Mesenchymal stem cell (in vitro differentiated cells and primary cell): ENCODE results near the gene SIX5.

Experiments used
- DNase-seq: peaks from one replicate; pipeline ENCODE4 v3.0.0-alpha.2; 2013
- H2AFZ ChIP-seq: one replicate; pipeline ENCODE4 v1.6.1; 2013; ENCODE audit warnings: low read depth, mild to moderate bottlenecking, control low read depth, inconsistent platforms, low read length, moderate library complexity
- H2AK5ac ChIP-seq: 2 replicates; pipeline ENCODE4 v1.6.1; 2013; ENCODE audit warnings: low read length, moderate library complexity, mild to moderate bottlenecking, inconsistent platforms; ENCODE audit not compliant: severe bottlenecking
- H2BK120ac ChIP-seq: one replicate; pipeline ENCODE4 v1.6.1; 2013; ENCODE audit warnings: low read depth, mild to moderate bottlenecking, inconsistent platforms, low read length, moderate library complexity
- H2BK12ac ChIP-seq, 2 experiments: one replicate each; pipeline ENCODE4 v1.6.1; 2013; ENCODE audit warnings: inconsistent platforms in 2 of 2, low read length in 2 of 2, mild to moderate bottlenecking in 2 of 2, moderate library complexity in 2 of 2, control low read depth in 1 of 2
- H2BK15ac ChIP-seq: one replicate; pipeline ENCODE4 v1.6.1; 2013; ENCODE audit warnings: mild to moderate bottlenecking, low read depth, inconsistent platforms; ENCODE audit not compliant: poor library complexity, severe bottlenecking
- H2BK5ac ChIP-seq: 2 replicates; pipeline ENCODE4 v1.6.1; 2013; ENCODE audit warnings: low read depth, mild to moderate bottlenecking, low read length, control low read depth, inconsistent platforms; ENCODE audit not compliant: poor library complexity, severe bottlenecking
- H3K14ac ChIP-seq, 2 experiments: one replicate each; pipeline ENCODE4 v1.6.1; 2013; ENCODE audit warnings: inconsistent platforms in 2 of 2, low read length in 2 of 2, control low read depth in 1 of 2, mild to moderate bottlenecking in 1 of 2, moderate library complexity in 1 of 2
- H3K18ac ChIP-seq, 2 experiments: one replicate each; pipeline ENCODE4 v1.6.1; 2013; ENCODE audit warnings: inconsistent platforms in 2 of 2, low read length in 2 of 2, control low read depth in 1 of 2, low read depth in 1 of 2, mild to moderate bottlenecking in 1 of 2
- H3K23ac ChIP-seq, 2 experiments: one replicate each; pipeline ENCODE4 v1.6.1; 2013; ENCODE audit warnings: inconsistent platforms in 2 of 2, low read length in 2 of 2, mild to moderate bottlenecking in 2 of 2, moderate library complexity in 2 of 2, control low read depth in 1 of 2
- H3K27ac ChIP-seq: 2 replicates; pipeline ENCODE4 v1.5.1; 2013; ENCODE audit warnings: mild to moderate bottlenecking, moderate library complexity, low read length, control low read depth, inconsistent platforms; ENCODE audit not compliant: poor library complexity, severe bottlenecking
- H3K27me3 ChIP-seq, 2 experiments: 2 replicates each; pipeline versions ENCODE4 v1.6.1 to v1.7.0; 2013; ENCODE audit warnings: low read length in 2 of 2, mild to moderate bottlenecking in 2 of 2, moderate library complexity in 2 of 2, control low read depth in 1 of 2, inconsistent platforms in 1 of 2; ENCODE audit not compliant: control insufficient read depth in 1 of 2, insufficient read depth in 1 of 2
- H3K36me3 ChIP-seq, 2 experiments: 2 replicates each; pipeline versions ENCODE4 v1.6.1 to v1.7.0; 2013; ENCODE audit warnings: low read length in 2 of 2, control low read depth in 1 of 2, inconsistent platforms in 1 of 2, low read depth in 1 of 2, mild to moderate bottlenecking in 1 of 2; ENCODE audit not compliant: insufficient read depth in 2 of 2, control insufficient read depth in 1 of 2
- H3K4ac ChIP-seq, 2 experiments: one replicate each; pipeline ENCODE4 v1.6.1; 2013; ENCODE audit warnings: inconsistent platforms in 2 of 2, low read length in 2 of 2, mild to moderate bottlenecking in 2 of 2, moderate library complexity in 2 of 2, control low read depth in 1 of 2, low read depth in 1 of 2
- H3K4me1 ChIP-seq: 2 replicates; pipeline ENCODE4 v1.6.1; 2013; ENCODE audit warnings: low read depth, low read length, control low read depth; ENCODE audit not compliant: control insufficient read depth, insufficient read depth
- H3K4me2 ChIP-seq: 2 replicates; pipeline ENCODE4 v1.6.1; 2013; ENCODE audit warnings: low read length, mild to moderate bottlenecking, inconsistent platforms; ENCODE audit not compliant: poor library complexity, severe bottlenecking
- H3K4me3 ChIP-seq, 2 experiments: 2 replicates each; pipeline versions ENCODE4 v1.5.1 to v1.7.0; 2013; ENCODE audit warnings: low read length in 2 of 2, mild to moderate bottlenecking in 2 of 2, control low read depth in 1 of 2, low read depth in 1 of 2; ENCODE audit not compliant: insufficient read depth in 1 of 2
- H3K79me1 ChIP-seq: replicated peaks from 2 replicates; pipeline ENCODE4 v1.6.1; 2013; ENCODE audit warnings: mild to moderate bottlenecking, control low read depth, low read length, inconsistent platforms; ENCODE audit not compliant: poor library complexity, severe bottlenecking
- H3K9ac ChIP-seq: 2 replicates; pipeline ENCODE4 v1.7.0; 2013; ENCODE audit warnings: mild to moderate bottlenecking, low read length, moderate library complexity
- H3K9me3 ChIP-seq: 2 replicates; pipeline ENCODE4 v1.7.0; 2013; ENCODE audit warnings: mild to moderate bottlenecking, low read length; ENCODE audit not compliant: control insufficient read depth
- H4K8ac ChIP-seq: one replicate; pipeline ENCODE4 v1.6.1; 2013; ENCODE audit warnings: inconsistent platforms, mild to moderate bottlenecking, low read length, moderate library complexity
- H4K91ac ChIP-seq: one replicate; pipeline ENCODE4 v1.6.1; 2013; ENCODE audit warnings: mild to moderate bottlenecking, low read length, inconsistent platforms
- WGBS: methylation state at CpG from one replicate; pipeline ENCODE4 v1.1.7; 2013; ENCODE audit warnings: mixed read lengths; 5-methylcytosine and 5-hydroxymethylcytosine counted together

The SIX5 gene

DNA sequence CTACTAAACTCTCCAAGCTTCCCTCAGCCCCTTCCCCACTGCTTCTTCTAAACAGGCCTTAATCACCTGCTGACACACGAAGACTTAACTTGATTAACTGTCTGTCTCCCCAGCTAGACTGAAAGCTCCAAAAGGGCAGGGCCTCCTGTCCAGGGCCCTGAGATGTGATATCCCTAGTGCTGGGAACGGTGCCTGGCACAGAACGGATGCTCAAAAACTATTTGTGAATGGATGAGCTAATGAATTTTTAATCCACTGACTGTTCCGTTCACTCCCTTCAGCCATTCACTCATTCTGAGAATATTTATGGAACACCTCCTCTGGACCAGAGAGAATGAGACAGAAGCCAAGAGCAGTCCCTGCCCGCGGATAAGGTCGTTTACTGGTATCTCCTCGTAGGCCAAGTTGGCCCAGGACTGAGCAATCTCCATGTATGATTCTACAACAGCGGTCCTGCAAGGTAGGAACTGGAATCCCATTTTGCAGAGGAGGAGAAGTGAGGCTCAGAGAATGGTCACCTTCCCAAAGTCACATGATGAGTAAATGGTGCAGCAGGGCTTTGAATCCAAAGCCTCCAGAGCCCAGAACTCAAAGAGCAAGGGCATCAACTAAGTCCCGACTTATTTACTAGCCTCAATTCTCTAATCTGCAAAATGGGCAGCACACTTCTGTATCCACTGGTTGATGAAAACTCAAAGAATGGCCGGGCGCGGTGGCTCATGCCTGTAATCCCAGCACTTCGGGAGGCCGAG, 20.2 kb upstream of the SIX5 start:
- no peak overlapping the region for H4K91ac ChIP-seq

DNA sequence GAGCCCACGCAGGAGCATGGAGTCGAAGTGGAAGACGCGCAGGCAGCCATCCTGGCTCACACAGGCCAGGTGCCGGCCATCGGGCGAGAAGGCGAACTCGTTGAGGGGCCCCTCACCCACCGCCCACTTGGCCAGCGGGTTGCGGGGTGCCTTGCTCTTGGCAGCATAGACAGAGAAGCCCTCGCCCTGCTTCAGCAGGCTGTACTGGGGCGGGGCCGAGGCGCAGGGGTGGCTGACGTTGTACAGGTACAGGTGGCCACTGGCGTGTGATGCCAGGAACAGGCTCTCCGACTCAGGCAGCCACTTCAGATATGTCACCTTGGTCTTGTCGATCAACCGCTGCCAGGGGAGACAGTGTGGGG, 17.5 kb upstream of the SIX5 start:
- Histone ChIP-seq H2AFZ (no peak overlapping the region), H2BK15ac (no peak overlapping the region), H2AK5ac (no peak overlapping the region), H3K79me1 (peaks cover 36% of the 10 kb centered on the region), H4K91ac (no peak overlapping the region), H2BK120ac (no peak overlapping the region), H3K4ac (no peak overlapping the region), H3K4me2 (no peak overlapping the region), H3K36me3 (peaks cover 53 to 67% of the 10 kb centered on the region in 2 experiments), H2BK5ac (no peak overlapping the region), H3K18ac (no peak overlapping the region), H3K14ac (no peak overlapping the region), H3K27me3 (no peaks in the 10 kb centered on the region), H3K4me3 (no peak overlapping the region), H3K9me3 (no peaks in the 10 kb centered on the region), H3K27ac (no peak overlapping the region), H3K23ac (no peak overlapping the region), H4K8ac (no peak overlapping the region), H3K9ac (no peak overlapping the region), H2BK12ac (no peak overlapping the region), H3K4me1 (peaks cover 37% of the 10 kb centered on the region)
- 97% methylated on average over 21 of the region's 21 CpGs for WGBS
- DNase-seq: no peak

More for the DNA sequence above, 20.2 kb upstream of the SIX5 start:
- no peaks in the 10 kb centered on the region for H3K9me3 ChIP-seq
- no peak overlapping the region for H2BK12ac ChIP-seq
- H3K18ac ChIP-seq: no peak overlapping the region
- no peak overlapping the region for H2AK5ac ChIP-seq
- H2BK5ac ChIP-seq: no peak overlapping the region
- no peak overlapping the region for H2BK15ac ChIP-seq
- H3K79me1 ChIP-seq: peaks cover 32% of the 10 kb centered on the region
- H3K9ac ChIP-seq: no peak overlapping the region
- no peak for DNase-seq
- H3K14ac ChIP-seq: no peak overlapping the region
- H3K23ac ChIP-seq: no peak overlapping the region
- H3K27me3 ChIP-seq: no peaks in the 10 kb centered on the region
- H2BK120ac ChIP-seq: no peak overlapping the region
- peaks cover 53 to 61% of the 10 kb centered on the region in 2 experiments for H3K36me3 ChIP-seq
- H3K4me3 ChIP-seq: no peak overlapping the region
- WGBS: 97% methylated on average over 15 of the region's 15 CpGs
- H2AFZ ChIP-seq: no peak overlapping the region
- H3K4me2 ChIP-seq: no peak overlapping the region
- H3K4ac ChIP-seq: no peak overlapping the region
- H4K8ac ChIP-seq: no peak overlapping the region
- H3K27ac ChIP-seq: no peak overlapping the region
- peaks cover 18% of the 10 kb centered on the region for H3K4me1 ChIP-seq

DNA sequence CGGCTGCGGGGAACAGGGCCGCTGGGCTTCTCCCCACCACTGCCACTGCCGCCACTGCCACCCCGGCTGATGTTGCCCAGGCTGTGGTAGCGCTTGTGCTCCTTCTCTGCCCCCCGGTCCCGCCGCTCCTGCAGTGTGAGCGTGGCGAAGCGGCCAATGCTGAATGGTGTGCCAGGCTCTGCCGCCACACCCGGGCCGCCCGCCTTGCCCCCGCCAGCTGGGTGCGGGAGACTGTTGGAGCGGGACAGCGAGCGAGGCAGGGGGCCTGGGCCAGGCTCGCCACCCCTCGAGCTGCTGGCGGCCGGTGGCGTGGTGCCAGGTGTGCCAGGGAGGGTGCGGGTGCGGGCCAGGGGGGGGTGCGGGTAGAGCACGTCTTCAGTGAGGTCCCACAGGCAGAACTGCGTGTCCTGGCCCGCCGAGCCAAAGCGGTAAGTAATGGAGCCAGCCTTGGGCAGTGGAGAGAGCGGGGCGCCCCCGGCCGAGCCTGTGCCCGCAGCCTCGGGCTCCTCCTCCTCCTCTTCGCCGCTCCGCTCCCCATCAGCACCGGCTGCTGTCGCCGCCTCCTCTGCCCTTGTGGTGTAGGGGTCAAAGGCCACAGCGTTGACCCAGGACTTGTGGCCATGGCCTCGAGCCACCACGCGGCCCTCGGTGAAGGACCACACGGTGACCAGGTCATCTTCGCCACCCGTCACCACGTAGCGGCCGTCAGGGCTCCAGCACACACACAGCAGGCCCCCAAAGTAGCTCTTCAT, 16.9 kb upstream of the SIX5 start:
- Histone ChIP-seq H2AFZ (no peak overlapping the region), H3K4me3 (no peak overlapping the region), H2BK15ac (peak overlapping the region; percentile 21), H2BK120ac (no peak overlapping the region), H3K23ac (no peak overlapping the region), H3K27ac (no peak overlapping the region), H2BK12ac (no peak overlapping the region), H3K4me1 (peaks cover 39% of the 10 kb centered on the region), H3K14ac (no peak overlapping the region), H3K27me3 (no peaks in the 10 kb centered on the region), H3K4me2 (no peak overlapping the region), H3K4ac (no peak overlapping the region), H4K8ac (no peak overlapping the region), H3K18ac (no peak overlapping the region), H3K9ac (no peak overlapping the region), H3K36me3 (peaks cover 53 to 66% of the 10 kb centered on the region in 2 experiments), H2AK5ac (no peak overlapping the region), H4K91ac (no peak overlapping the region), H2BK5ac (no peak overlapping the region), H3K79me1 (peaks cover 36% of the 10 kb centered on the region), H3K9me3 (no peaks in the 10 kb centered on the region)
- WGBS: 97% methylated on average over 56 of the region's 57 CpGs
- DNase-seq: no peak

- Histone ChIP-seq H3K27me3 (no peaks in the 10 kb centered on the region), H3K9me3 (no peaks in the 10 kb centered on the region), H2BK5ac (no peak overlapping the region), H2BK12ac (peak overlapping the region in 1 of 2 experiments; percentile 2), H3K27ac (no peak overlapping the region), H3K4me3 (no peak overlapping the region), H3K4ac (no peak overlapping the region), H3K18ac (no peak overlapping the region), H3K14ac (no peak overlapping the region), H3K36me3 (peaks cover 48 to 59% of the 10 kb centered on the region in 2 experiments), H3K79me1 (peaks cover 41% of the 10 kb centered on the region), H2BK15ac (peak overlapping the region; percentile 38), H3K4me1 (peaks cover 44% of the 10 kb centered on the region), H3K23ac (no peak overlapping the region), H3K9ac (peak overlapping the region; percentile 2), H4K8ac (no peak overlapping the region), H3K4me2 (no peak overlapping the region), H2AFZ (no peak overlapping the region), H2BK120ac (no peak overlapping the region), H4K91ac (peak overlapping the region; percentile 37), H2AK5ac (no peak overlapping the region)
- DNase-seq: no peak
- WGBS: 92% methylated on average over 5 of the region's 5 CpGs
Observed at GRCh38 chr19:45785097-45785496, 16.0 kb upstream of the SIX5 start.
